ENCODE results near the gene NUDT17.

NUDT17 gene

GRCh38 chr1:145884675-145885074 lies 39.2 kb downstream of the NUDT17 start:
- H3K4me3 ChIP-seq (ENCODE audit: low read depth, low read length): no peak overlapping the region
- DNase-seq (ENCODE audit: low read depth): no peak
- TF ChIP-seq CTCF (IDR thresholded peaks at IDR 0.05; ENCODE audit: low read depth, low read length) (no peak), MYC (IDR thresholded peaks at IDR 0.05; ENCODE audit: low read depth, low read length) (no peak), MAX (IDR thresholded peaks at IDR 0.05; ENCODE audit: low read depth, low read length) (no peak), POLR2A (IDR thresholded peaks at IDR 0.05; ENCODE audit: extremely low read depth, insufficient read length) (no peak)

- no peak for TF ChIP-seq POLR2A (IDR thresholded peaks at IDR 0.05; ENCODE audit: extremely low read depth, insufficient read length)
- TF ChIP-seq MYC (IDR thresholded peaks at IDR 0.05; ENCODE audit: low read depth, low read length): no peak
- TF ChIP-seq CTCF (IDR thresholded peaks at IDR 0.05; ENCODE audit: low read depth, low read length): no peak
- no peak for TF ChIP-seq MAX (IDR thresholded peaks at IDR 0.05; ENCODE audit: low read depth, low read length)
- peak; percentile 72 for DNase-seq (ENCODE audit: low read depth)
- no peak within 1 kb of the TSS for H3K4me3 ChIP-seq (ENCODE audit: low read depth, low read length)
Observed at GRCh38 chr1:145885738-145886287, 40.4 kb downstream of the NUDT17 start, which contains the start of gene ANKRD35. Gene ANKRD35, minus strand, starts transcription at chr1:145885866. Its CDS starts 108 bp downstream, at chr1:145885758.

GRCh38 chr1:145886390-145886789 lies 41.0 kb downstream of the NUDT17 start:
- no peak for DNase-seq (ENCODE audit: low read depth)
- TF ChIP-seq POLR2A (IDR thresholded peaks at IDR 0.05; ENCODE audit: extremely low read depth, insufficient read length) (no peak), CTCF (IDR thresholded peaks at IDR 0.05; ENCODE audit: low read depth, low read length) (no peak), MYC (IDR thresholded peaks at IDR 0.05; ENCODE audit: low read depth, low read length) (no peak), MAX (IDR thresholded peaks at IDR 0.05; ENCODE audit: low read depth, low read length) (no peak)
- H3K4me3 ChIP-seq (ENCODE audit: low read depth, low read length): no peak overlapping the region

- H3K4me3 ChIP-seq (ENCODE audit: low read depth, low read length): no peak overlapping the region
- no peak for DNase-seq (ENCODE audit: low read depth)
- TF ChIP-seq POLR2A (IDR thresholded peaks at IDR 0.05; ENCODE audit: extremely low read depth, insufficient read length): no peak
- no peak for TF ChIP-seq MYC (IDR thresholded peaks at IDR 0.05; ENCODE audit: low read depth, low read length)
- TF ChIP-seq MAX (IDR thresholded peaks at IDR 0.05; ENCODE audit: low read depth, low read length): no peak
- no peak for TF ChIP-seq CTCF (IDR thresholded peaks at IDR 0.05; ENCODE audit: low read depth, low read length)
Observed at GRCh38 chr1:145886816-145887215, 41.4 kb downstream of the NUDT17 start.

- H3K4me3 ChIP-seq (ENCODE audit: low read depth, low read length): no peak overlapping the region
- TF ChIP-seq MYC (IDR thresholded peaks at IDR 0.05; ENCODE audit: low read depth, low read length): no peak
- TF ChIP-seq POLR2A (IDR thresholded peaks at IDR 0.05; ENCODE audit: extremely low read depth, insufficient read length): no peak
- TF ChIP-seq CTCF (IDR thresholded peaks at IDR 0.05; ENCODE audit: low read depth, low read length): no peak
- TF ChIP-seq MAX (IDR thresholded peaks at IDR 0.05; ENCODE audit: low read depth, low read length): no peak
- DNase-seq (ENCODE audit: low read depth): no peak
Observed at GRCh38 chr1:145887631-145888030, 42.2 kb downstream of the NUDT17 start.
